CD4-positive, alpha-beta memory T cell (primary cell): Measurements from ENCODE around the gene PTPRG. TPM values are rescaled to one million over a fixed set of nuclear protein-coding genes. Genes with fewer than 3 reads are reported as not detected.

Experiments used
- CTCF ChIA-PET: fragments of 350-600 bp; sonication (Branson Sonifier 250); formaldehyde crosslinking; loops from one replicate; lab custom pipeline; 2021; ENCODE audit warnings: inconsistent platforms; ENCODE audit not compliant: partially characterized antibody; lab: Charles Lee
- POLR2A ChIA-PET: fragments of 350-600 bp; sonication (Branson Sonifier 250); formaldehyde crosslinking; loops from one replicate; lab custom pipeline; 2021; ENCODE audit not compliant: partially characterized antibody; lab: Charles Lee
- DNase-seq, 5 donors: peaks; one replicate each; pipeline versions ENCODE4 v3.0.0 to v3.0.0-alpha.2; 2020 to 2022; ENCODE audit warnings: mixed read lengths in 1 of 5
- H3K27ac ChIP-seq: one replicate; pipeline ENCODE4 v1.7.0; 2013; ENCODE audit warnings: low read depth, low read length
- H3K27me3 ChIP-seq: 2 replicates; pipeline ENCODE4 v1.7.0; 2013; ENCODE audit warnings: mild to moderate bottlenecking, low read length, moderate library complexity; ENCODE audit not compliant: insufficient read depth
- H3K36me3 ChIP-seq: 2 replicates; pipeline ENCODE4 v1.7.0; 2013; ENCODE audit warnings: mild to moderate bottlenecking, low read length, moderate library complexity; ENCODE audit not compliant: insufficient read depth
- H3K4me1 ChIP-seq: 2 replicates; pipeline ENCODE4 v1.7.0; 2013; ENCODE audit warnings: mild to moderate bottlenecking, low read length, moderate library complexity; ENCODE audit not compliant: insufficient read depth
- H3K4me3 ChIP-seq, 2 donors: one replicate each; pipeline ENCODE4 v1.7.0; 2013; ENCODE audit warnings: low read length in 2 of 2, mild to moderate bottlenecking in 1 of 2
- H3K9me3 ChIP-seq, 2 donors: one replicate each; pipeline ENCODE4 v1.7.0; 2013; ENCODE audit warnings: low read length in 2 of 2, control low read depth in 1 of 2; ENCODE audit not compliant: control insufficient read depth in 1 of 2
- H3K27ac Mint-ChIP-seq, 7 donors: one replicate each; pipeline ENCODE4 v1.8.0; 2020 to 2021; ENCODE audit warnings: mixed read lengths in 7 of 7, mild to moderate bottlenecking in 6 of 7, inconsistent platforms in 3 of 7, moderate library complexity in 3 of 7
- H3K27me3 Mint-ChIP-seq, 2 donors: one replicate each; pipeline ENCODE4 v1.8.0; 2020 to 2021; ENCODE audit warnings: mixed read lengths in 2 of 2
- H3K36me3 Mint-ChIP-seq, 2 donors: one replicate each; pipeline ENCODE4 v1.8.0; 2020 to 2021; ENCODE audit warnings: mixed read lengths in 2 of 2, inconsistent platforms in 1 of 2, mild to moderate bottlenecking in 1 of 2
- H3K4me1 Mint-ChIP-seq, 4 donors: one replicate each; pipeline ENCODE4 v1.8.0; 2020 to 2021; ENCODE audit warnings: mixed read lengths in 4 of 4, mild to moderate bottlenecking in 1 of 4
- H3K4me3 Mint-ChIP-seq, 8 donors: one replicate each; pipeline ENCODE4 v1.8.0; 2020 to 2021; ENCODE audit warnings: mixed read lengths in 8 of 8, mild to moderate bottlenecking in 7 of 8, moderate library complexity in 6 of 8, inconsistent platforms in 3 of 8
- H3K9me3 Mint-ChIP-seq, 8 donors: one replicate each; pipeline ENCODE4 v1.8.0; 2020 to 2021; ENCODE audit warnings: mixed read lengths in 8 of 8, mild to moderate bottlenecking in 5 of 8, inconsistent platforms in 3 of 8, moderate library complexity in 1 of 8
- intact Hi-C: fragments of 100-400 bp; cut with micrococcal nuclease; formaldehyde crosslinking; loops from one replicate; pipeline ENCODE4 v1.15.1; 2023
- polyA plus RNA-seq, 2 donors: library from polyadenylated mRNA; unstranded; fragments of 300-500 nt; fragmentation: Illumina TruSeq; gene quantifications; one replicate each; pipeline ENCODE4 v1.2.3, GENCODE V29; 2021
- total RNA-seq, 2 experiments: library from RNA; stranded (reverse); gene quantifications; one replicate each; pipeline ENCODE4 v1.2.3, GENCODE V29; 2021

The PTPRG gene
- total and polyA plus RNA-seq, 4 experiments from 2014 or later, result not detected

DNA sequence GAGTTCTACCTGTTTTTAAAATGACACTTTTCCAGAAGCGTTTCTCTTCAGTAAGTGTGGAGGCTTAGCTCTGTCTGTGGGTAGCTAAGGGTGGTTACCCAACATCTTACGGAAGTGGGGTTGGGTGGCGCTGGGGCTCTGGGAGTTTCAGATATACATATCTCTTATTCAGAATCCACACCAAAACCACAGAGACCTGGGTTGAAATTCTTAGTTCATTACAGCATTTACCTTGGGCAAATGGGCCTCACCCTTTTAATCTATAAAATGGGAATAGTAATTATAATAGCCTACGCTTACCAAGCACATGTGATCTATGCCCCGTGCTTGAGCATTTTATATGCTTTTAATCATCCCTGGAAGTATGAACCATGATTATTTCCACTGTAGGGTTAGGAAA lies 9.4 kb downstream of the PTPRG start:
- peaks cover 0 to 8% of the 10 kb centered on the region in 2 donors for H3K27me3 Mint-ChIP-seq
- Histone ChIP-seq H3K4me1 (no peaks in the 10 kb centered on the region), H3K9me3 (no peaks in the 10 kb centered on the region), H3K27me3 (no peaks in the 10 kb centered on the region), H3K27ac (no peak overlapping the region), H3K4me3 (no peak overlapping the region), H3K36me3 (no peaks in the 10 kb centered on the region)
- H3K27ac Mint-ChIP-seq, result no peak overlapping the region
- no peaks in the 10 kb centered on the region for H3K4me1 Mint-ChIP-seq
- H3K4me3 Mint-ChIP-seq, result no peak overlapping the region
- H3K36me3 Mint-ChIP-seq, result no peaks in the 10 kb centered on the region
- intact Hi-C loops, result no loop called here
- H3K9me3 Mint-ChIP-seq, result peaks cover 0 to 4% (median 0%) of the 10 kb centered on the region in 8 donors
- ChIA-PET CTCF (no interaction called here), POLR2A (no interaction called here)
- DNase-seq, result no peak

DNA sequence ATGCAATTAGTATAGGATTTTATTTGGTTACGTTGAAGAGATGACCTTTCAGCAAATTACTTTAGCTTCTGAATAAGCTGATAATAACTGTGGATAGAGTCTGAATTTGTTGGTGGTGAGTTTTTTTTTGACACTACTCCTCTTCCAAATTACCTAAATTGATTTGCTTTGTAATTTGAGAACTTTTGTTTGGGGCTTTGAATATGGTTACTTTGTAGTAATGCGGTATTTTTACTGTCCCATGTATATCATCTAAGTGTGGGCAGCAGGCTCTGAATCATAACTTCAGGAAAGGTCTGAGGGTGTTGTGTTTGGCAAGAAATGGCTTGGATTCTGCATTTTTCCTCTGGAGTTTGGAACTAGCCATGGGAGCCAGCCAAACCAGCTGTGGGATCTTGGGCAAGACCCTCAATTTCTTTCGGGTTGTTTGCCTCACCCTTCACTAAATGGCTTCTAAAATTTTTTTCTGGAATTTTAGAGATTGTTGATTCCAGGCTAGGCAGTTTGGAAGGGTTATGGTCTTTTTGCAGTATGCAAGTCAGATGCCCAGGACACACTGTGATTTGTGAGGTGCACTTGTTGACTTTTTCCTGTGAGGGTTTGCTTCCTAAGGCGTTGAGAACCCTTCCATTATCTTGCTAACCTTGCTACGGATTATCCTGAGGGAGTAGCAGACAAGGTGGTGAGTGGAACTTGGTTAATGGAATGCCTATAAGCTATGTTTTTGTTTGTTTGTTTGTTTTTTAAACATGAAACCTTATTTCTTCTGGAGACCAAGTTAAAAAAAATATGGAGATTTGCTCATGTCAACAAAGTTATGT lies 10.4 kb downstream of the PTPRG start:
- no peaks in the 10 kb centered on the region for H3K36me3 Mint-ChIP-seq
- H3K27me3 Mint-ChIP-seq, result peaks cover 0 to 3% of the 10 kb centered on the region in 2 donors
- H3K4me3 Mint-ChIP-seq, result no peak overlapping the region
- intact Hi-C loops, result no loop called here
- no peak overlapping the region for H3K27ac Mint-ChIP-seq
- no peak for DNase-seq
- Histone ChIP-seq H3K27ac (no peak overlapping the region), H3K4me3 (no peak overlapping the region), H3K4me1 (no peaks in the 10 kb centered on the region), H3K9me3 (no peaks in the 10 kb centered on the region), H3K27me3 (no peaks in the 10 kb centered on the region), H3K36me3 (no peaks in the 10 kb centered on the region)
- CTCF ChIA-PET, result no interaction called here
- POLR2A ChIA-PET, result no interaction called here
- no peaks in the 10 kb centered on the region for H3K4me1 Mint-ChIP-seq
- H3K9me3 Mint-ChIP-seq, result peaks cover 0 to 5% (median under 1%) of the 10 kb centered on the region in 8 donors

DNA sequence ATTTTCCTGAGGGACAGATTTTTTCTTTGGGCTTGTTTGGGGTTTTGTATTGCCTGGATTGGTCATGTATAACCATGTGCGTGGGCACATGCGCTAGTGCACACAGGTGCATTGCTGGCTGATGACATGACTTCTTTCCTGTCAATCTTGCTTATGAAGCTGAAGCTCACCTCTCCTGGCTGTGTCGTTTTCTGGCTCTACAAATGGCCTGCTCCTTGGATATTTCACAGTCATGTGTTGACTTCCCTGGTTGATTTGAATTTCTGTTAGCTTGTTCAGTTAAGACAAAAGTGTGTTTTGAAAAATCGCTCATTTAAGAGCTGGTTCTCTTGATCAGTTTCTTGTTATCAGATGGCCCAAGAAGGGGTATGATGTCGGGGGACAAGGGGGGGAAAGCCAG lies 11.5 kb downstream of the PTPRG start:
- H3K4me1 ChIP-seq, result no peaks in the 10 kb centered on the region
- no peak overlapping the region for H3K4me3 ChIP-seq
- peaks cover 0 to 3% of the 10 kb centered on the region in 2 donors for H3K27me3 Mint-ChIP-seq
- DNase-seq, result no peak
- H3K36me3 ChIP-seq, result no peaks in the 10 kb centered on the region
- H3K4me1 Mint-ChIP-seq, result no peaks in the 10 kb centered on the region
- H3K27me3 ChIP-seq, result no peaks in the 10 kb centered on the region
- no peaks in the 10 kb centered on the region for H3K36me3 Mint-ChIP-seq
- ChIA-PET POLR2A (no interaction called here), CTCF (no interaction called here)
- intact Hi-C loops, result no loop called here
- peaks cover 0 to 5% (median under 1%) of the 10 kb centered on the region in 8 donors for H3K9me3 Mint-ChIP-seq
- H3K27ac Mint-ChIP-seq, result no peak overlapping the region
- H3K9me3 ChIP-seq, result no peaks in the 10 kb centered on the region
- H3K27ac ChIP-seq, result no peak overlapping the region
- no peak overlapping the region for H3K4me3 Mint-ChIP-seq

DNA sequence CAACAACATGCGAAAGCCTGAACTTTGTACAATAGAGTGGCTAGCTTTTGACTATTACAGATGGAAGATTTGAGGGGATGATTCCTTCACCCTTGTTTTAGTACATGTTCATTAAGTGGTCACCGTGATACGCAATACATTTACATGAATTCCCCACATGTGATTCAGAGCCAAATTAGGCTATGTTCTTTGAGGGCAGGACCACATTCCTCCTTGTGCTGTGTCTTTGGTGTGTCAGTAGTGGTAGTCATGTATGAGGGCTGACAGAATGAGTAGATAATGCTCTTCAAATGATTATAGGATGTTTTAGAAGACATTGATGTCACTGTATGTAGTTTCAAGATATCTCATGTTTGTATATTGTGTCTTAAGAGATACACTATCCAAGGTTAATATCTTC lies 12.1 kb downstream of the PTPRG start:
- Mint-ChIP-seq H3K9me3 (peaks cover 0 to 5% (median under 1%) of the 10 kb centered on the region in 8 donors), H3K27ac (no peak overlapping the region), H3K4me3 (no peak overlapping the region), H3K36me3 (no peaks in the 10 kb centered on the region), H3K27me3 (peaks cover 0 to 3% of the 10 kb centered on the region in 2 donors), H3K4me1 (no peaks in the 10 kb centered on the region)
- no peak for DNase-seq
- POLR2A ChIA-PET, result no interaction called here
- no peaks in the 10 kb centered on the region for H3K4me1 ChIP-seq
- no peaks in the 10 kb centered on the region for H3K9me3 ChIP-seq
- H3K27ac ChIP-seq, result no peak overlapping the region
- CTCF ChIA-PET, result no interaction called here
- intact Hi-C loops, result no loop called here
- H3K4me3 ChIP-seq, result no peak overlapping the region
- H3K27me3 ChIP-seq, result no peaks in the 10 kb centered on the region
- H3K36me3 ChIP-seq, result no peaks in the 10 kb centered on the region

DNA sequence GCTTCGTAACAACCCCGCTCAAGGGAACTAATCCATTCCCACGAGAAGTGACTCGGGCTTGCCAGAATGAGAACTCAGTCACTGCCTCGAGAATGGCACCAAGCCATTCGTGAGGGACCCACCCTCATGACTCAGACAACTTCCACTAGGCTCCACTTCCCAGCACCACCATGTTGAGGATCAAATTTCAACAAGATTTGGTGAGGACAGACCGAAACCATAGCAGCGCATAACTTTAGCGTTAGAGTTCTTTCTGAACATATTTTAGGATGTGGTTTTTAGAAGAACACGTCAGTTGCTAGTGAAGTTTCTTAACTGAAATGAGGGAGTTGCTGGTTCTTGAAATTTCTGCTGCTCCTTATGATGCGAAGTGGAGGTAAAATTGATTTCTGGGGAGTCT lies 13.5 kb downstream of the PTPRG start:
- Histone ChIP-seq H3K4me1 (no peaks in the 10 kb centered on the region), H3K27me3 (no peaks in the 10 kb centered on the region), H3K27ac (no peak overlapping the region), H3K4me3 (no peak overlapping the region), H3K9me3 (no peaks in the 10 kb centered on the region), H3K36me3 (no peaks in the 10 kb centered on the region)
- CTCF ChIA-PET, result interaction anchor here (1.3 kb wide), 1 partner anchor 9 kb away, joined by 4 read pairs; no protein-coding TSS in a partner anchor
- intact Hi-C loops, result no loop called here
- DNase-seq, result no peak
- Mint-ChIP-seq H3K4me1 (no peaks in the 10 kb centered on the region), H3K9me3 (peaks cover 0 to 5% (median 1%) of the 10 kb centered on the region in 8 donors), H3K4me3 (no peak overlapping the region), H3K27ac (no peak overlapping the region), H3K27me3 (peaks cover 0 to 3% of the 10 kb centered on the region in 2 donors), H3K36me3 (no peaks in the 10 kb centered on the region)
- POLR2A ChIA-PET, result no interaction called here

DNA sequence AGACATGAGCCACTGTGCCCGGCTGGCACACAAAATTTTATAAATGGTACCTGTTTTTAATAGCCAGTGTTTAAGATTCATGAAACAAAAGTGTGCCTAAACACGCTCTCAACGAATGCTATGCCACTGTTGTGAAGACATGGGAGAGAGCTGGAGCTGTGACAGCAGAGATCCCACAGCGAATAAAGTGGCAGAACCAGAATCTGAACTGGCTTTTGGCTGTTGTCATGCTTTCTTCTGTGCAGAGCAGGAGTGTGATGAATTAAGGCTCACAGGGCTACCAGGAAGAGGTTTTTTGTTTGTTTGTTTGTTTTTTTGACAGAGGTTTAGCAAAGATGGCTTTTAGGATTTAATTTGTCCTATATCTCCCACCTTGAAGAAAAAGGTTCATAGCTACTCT lies 14.5 kb downstream of the PTPRG start:
- intact Hi-C loops, result no loop called here
- Histone ChIP-seq H3K27me3 (no peaks in the 10 kb centered on the region), H3K4me3 (no peak overlapping the region), H3K4me1 (no peaks in the 10 kb centered on the region), H3K9me3 (no peaks in the 10 kb centered on the region), H3K27ac (no peak overlapping the region), H3K36me3 (no peaks in the 10 kb centered on the region)
- ChIA-PET POLR2A (no interaction called here), CTCF (interaction anchor here (1.3 kb wide), 1 partner anchor 8 kb away, joined by 4 read pairs; no protein-coding TSS in a partner anchor)
- Mint-ChIP-seq H3K36me3 (no peaks in the 10 kb centered on the region), H3K9me3 (peaks cover 0 to 5% (median 3%) of the 10 kb centered on the region in 8 donors), H3K27me3 (peaks cover 0 to 3% of the 10 kb centered on the region in 2 donors), H3K4me1 (no peaks in the 10 kb centered on the region), H3K4me3 (no peak overlapping the region), H3K27ac (no peak overlapping the region)
- DNase-seq, result no peak

DNA sequence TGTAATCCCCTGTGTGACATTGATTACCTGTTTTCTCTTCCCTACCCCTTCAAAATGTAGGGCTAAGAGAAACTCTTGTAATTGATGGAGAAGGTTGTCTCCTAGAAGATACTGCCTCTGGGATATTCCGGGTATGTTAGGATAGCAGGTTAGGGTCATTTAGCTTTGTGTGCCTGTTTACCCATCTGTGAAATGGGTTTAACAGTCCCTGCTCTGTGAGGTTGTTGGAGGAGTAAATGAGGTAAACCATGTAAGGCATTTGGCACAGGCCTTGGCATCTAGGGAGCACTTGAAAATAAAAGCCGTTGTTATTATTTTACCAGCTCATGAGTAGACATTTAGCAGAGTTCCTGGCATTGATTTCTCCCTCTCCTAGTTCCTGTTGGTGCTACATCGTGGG lies 16.4 kb downstream of the PTPRG start:
- no peaks in the 10 kb centered on the region for H3K27me3 ChIP-seq
- H3K9me3 ChIP-seq, result no peaks in the 10 kb centered on the region
- H3K9me3 Mint-ChIP-seq, result peaks cover 0 to 5% (median 4%) of the 10 kb centered on the region in 8 donors
- H3K27ac ChIP-seq, result no peak overlapping the region
- intact Hi-C loops, result no loop called here
- no peak overlapping the region for H3K4me3 ChIP-seq
- ChIA-PET CTCF (no interaction called here), POLR2A (no interaction called here)
- peaks cover 0 to 3% of the 10 kb centered on the region in 2 donors for H3K27me3 Mint-ChIP-seq
- H3K4me1 Mint-ChIP-seq, result no peaks in the 10 kb centered on the region
- H3K4me3 Mint-ChIP-seq, result no peak overlapping the region
- H3K4me1 ChIP-seq, result no peaks in the 10 kb centered on the region
- no peaks in the 10 kb centered on the region for H3K36me3 Mint-ChIP-seq
- no peak for DNase-seq
- no peaks in the 10 kb centered on the region for H3K36me3 ChIP-seq
- H3K27ac Mint-ChIP-seq, result no peak overlapping the region
